DMS114 treated with DMSO at 0.1 percent for 48 hours (cell line): ENCODE measurements around the gene USP10.
"Not testable (repeated sequence)": the region's sequence is repeated elsewhere in the genome, so short reads cannot be mapped to it uniquely, and the experiment has no call there.

ENCODE experiments used
- DNase-seq: peaks from one replicate; lab custom pipeline; 2025; ENCODE audit not compliant: unreplicated experiment; lab: John Stamatoyannopoulos, UW

Gene USP10

DNA sequence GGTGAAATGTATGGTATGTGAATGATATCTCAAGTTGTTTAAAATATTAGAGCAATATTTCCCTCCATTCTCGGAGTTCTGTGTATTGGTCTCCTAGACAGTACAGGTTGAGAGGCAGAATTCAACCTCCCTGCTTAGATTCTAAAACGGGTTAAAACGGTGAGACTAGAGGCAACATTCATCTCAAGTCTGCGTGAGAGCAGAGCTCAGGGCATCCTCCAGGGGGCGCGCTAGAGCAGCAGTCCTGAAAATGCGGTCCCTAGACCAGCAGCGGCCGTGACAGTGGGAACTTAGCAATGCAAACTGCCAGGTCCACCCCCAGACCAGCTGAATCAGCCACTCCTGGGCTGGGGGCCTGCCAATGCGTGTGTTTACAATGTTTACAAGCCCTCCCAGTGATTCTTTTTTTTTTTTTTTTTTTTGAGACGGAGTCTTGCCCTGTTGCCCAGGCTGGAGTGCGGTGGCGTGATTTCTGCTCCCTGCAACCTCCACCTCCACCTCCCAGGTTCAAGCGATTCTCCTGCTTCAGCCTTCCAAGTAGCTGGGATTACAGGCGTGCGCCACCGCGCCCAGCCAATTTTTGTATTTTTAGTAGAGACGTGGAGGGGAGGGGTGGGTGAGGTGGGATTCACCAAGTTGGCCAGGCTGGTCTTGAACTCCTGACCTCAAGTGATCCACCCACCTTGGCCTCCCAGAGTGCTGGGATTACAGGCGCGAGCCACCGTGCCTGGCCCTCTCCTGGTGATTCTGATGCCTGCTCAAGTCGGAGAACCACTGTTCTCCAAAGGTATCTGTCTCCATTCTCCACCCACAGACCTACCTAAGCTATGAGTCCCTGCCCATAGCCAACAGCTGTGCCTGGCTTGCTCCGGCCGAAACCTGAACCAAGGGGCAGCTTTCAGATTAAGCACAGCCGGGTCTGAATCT is 27.3 kb upstream of the USP10 start:
- peak; percentile 13 for DNase-seq

DNA sequence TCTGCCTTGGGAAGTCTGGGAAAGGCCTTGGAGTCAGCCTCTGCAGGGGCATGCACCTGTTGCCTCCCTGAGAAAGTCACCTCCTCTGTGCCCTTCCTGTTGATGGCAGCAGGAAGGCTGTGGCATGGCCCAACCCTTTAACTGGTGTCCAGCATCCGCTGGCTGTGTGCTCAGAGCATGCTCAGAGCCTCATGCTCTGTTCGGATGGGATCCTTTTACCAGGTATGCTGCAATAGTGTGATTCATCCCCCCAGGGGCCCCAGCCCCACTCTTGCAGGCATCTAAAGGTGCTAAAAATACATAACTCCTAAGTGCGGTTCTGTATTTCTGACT is 26.6 kb upstream of the USP10 start:
- no peak for DNase-seq

DNA sequence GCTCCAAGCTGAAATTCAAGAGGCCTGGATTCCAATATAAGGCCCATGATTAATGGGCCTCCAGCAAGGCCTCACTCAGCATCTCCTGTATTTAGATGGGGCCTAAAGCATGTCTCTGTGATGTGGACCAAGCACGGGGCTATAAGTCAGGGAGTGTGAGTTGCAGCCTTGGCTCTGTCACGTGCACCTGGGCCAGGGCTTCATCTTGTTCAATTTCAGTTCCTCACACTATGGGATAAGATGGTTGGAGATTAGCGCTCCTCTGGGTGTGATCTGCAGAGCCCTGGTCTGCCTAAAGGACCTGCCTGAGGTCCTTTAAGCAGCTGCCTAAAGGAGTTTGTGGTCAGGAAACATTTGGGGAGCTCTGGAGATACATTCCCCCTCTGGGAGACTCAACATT is 26.2 kb upstream of the USP10 start:
- DNase-seq, result no peak

DNA sequence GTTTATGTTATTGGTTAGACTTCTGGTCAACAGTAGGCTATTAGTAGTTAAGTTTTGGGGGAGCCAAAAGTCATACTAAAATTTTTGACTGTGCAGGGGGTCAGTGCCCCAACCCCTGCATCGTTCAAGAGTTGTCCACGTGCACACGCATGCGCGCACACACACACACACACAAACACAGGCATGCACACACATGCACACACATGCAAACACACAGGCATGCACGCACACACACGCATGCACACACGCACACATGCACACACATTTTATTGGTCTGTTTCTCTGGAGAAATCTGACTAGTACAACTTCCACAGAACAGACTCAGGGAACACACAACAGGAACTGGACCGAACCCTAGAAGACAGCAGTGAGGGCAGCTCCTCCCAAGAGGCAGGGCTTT is 24.4 kb upstream of the USP10 start:
- DNase-seq, result no peak

DNA sequence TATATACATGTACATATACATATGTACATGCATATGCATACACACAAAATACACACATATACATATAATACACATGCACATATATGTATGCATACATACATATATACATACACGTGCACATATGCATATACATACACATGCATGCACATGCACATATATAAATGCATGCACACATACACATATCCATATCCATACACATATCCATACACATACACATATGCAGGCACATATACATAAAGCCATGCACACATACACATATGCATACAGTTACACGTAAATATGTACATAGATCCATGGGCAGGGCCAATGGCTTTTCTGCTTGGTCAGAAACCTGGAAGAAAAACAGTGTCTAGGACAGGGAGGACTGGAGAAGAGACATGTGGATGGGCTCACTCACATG is 23.9 kb upstream of the USP10 start:
- no peak for DNase-seq

DNA sequence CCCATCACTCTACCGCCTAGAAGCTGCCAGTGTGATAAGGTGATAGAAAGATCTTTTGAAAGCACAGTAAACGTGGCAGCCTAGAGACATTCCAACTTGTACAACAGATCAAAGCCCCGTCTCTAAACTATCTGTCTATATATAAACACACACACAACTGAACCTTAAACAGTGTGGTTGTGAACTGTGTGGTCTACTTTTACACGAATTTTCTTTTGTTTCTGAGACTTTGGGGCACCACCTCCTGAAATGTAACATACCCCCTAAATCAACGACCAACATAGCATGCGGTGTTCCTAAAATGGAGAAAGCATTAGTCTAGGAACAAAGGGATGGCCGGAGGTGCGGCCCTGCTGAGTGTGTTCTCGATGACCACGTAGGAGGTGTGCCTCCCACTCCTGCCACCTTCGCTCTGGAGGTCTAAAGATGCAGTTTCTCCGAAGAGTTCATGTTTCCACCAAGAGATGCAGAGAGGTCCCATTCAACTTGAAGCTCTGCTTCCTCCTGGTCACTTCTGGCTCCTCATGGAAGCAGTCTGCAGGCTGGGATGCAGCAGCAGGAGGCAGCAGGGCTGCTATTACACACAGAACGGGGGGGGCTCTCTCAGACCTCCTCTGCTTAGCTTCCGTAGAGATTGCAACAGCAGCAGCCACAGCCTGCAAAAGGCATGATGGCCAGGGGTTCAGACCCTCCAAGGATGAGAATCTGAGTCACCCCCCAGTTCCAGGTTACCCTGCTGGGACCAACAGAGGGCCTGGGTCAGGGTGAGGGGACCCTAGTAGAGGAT is 22.6 kb upstream of the USP10 start:
- no peak for DNase-seq

DNA sequence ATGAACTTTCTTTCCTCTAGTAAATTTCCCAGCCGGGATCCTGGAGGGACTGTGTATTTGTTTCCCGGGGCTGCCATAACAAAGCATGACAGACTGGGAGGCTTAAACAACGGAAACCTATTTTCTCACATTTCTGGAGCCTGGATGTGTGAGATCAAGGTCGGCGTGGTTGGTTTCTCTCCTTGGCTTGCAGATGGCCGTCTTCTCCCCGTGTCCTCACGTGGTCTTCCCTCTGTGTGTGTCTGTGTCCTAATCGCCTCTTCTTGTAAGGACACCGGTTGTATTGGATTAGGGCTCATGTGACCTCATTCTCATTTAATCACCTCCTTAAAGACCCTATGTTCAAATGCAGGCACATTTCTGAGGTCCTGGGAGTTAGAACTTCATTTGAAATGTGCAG is 22.0 kb upstream of the USP10 start:
- DNase-seq, result no peak

DNA sequence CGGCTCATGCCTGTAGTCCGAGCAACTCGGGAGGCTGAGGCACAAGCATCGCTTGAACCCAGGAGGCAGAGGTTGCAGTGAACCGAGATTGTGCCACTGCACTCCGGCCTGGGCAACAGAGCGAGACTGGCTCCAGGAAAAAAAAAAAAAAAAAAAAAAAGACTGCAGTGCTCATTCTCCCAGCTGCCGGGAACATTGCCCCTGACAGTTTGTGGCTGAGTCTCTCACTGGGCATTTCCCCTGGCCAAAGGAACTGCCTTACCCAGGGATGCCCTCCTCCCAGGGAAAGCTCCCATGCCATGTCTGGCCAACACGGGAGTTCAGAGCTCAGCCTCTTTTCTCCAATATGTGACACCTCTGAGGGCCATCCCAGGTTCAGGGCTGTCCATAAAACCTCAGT is 21.3 kb upstream of the USP10 start:
- DNase-seq, result no peak

DNA sequence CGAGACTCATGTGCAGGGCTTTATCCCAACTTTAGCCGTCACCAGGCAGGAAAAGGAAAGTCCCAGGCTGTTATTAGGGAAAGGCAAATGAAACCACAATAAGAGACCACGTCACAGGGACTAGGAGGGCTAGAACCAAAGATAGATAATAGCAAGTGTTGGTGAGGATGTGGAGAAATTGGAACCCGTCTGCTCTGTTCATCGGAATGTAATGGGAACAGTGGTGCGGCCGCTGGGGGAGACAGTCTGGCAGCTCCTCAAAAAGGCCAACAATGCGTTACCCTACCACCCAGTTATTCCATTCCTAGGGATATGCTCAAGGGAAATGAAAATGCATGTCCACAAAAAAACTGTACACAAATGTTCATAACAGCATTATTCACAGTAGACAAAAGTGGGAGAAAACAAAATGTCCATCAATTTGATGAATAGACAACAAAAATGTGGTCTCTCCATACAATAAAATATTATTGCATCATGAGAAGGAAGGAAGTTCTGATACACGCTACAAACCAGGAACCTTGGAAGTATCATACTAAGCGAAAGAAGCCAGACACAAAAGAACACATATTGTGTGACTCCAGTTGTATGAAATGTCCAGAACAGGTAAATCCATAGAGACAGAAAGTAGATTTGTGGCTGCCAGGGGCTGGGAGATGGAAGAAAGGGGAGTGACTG is 19.5 kb upstream of the USP10 start:
- DNase-seq, result no peak

DNA sequence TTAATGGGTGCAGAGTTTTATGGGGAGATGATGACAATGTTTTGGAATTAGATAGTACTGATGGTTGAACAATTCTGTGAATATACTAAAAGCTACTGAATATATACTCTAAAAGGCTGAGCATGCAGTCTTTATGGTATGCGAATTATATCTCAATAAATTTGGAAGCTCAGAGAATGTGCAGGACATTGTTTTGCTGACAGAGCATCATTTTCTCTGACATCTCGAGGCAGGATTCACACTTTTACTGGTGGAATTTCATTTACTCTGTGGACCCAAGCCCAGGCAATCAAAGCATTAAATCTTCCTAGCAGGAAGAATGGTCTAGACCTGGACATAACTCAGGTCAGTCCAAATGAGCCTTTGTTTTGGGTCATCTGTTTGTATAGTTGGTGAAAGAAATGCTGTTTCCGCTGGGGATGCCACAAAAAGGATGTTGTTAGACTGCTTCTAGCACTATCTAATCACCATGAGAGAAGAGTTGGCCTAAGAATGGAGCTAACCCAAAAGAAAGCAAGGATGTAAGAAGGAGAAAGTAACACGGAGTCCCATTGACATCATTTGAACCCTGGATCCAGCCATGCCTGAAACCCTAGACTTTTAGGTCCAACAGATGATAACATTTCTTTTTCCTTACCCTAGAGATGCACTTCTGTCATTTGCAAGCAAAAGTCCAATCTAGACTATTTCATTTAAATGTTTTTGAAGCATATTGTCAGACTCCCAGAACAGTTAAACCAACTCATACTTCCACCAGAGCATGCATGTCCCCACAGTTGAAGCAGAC is 18.8 kb upstream of the USP10 start:
- no peak for DNase-seq

DNA sequence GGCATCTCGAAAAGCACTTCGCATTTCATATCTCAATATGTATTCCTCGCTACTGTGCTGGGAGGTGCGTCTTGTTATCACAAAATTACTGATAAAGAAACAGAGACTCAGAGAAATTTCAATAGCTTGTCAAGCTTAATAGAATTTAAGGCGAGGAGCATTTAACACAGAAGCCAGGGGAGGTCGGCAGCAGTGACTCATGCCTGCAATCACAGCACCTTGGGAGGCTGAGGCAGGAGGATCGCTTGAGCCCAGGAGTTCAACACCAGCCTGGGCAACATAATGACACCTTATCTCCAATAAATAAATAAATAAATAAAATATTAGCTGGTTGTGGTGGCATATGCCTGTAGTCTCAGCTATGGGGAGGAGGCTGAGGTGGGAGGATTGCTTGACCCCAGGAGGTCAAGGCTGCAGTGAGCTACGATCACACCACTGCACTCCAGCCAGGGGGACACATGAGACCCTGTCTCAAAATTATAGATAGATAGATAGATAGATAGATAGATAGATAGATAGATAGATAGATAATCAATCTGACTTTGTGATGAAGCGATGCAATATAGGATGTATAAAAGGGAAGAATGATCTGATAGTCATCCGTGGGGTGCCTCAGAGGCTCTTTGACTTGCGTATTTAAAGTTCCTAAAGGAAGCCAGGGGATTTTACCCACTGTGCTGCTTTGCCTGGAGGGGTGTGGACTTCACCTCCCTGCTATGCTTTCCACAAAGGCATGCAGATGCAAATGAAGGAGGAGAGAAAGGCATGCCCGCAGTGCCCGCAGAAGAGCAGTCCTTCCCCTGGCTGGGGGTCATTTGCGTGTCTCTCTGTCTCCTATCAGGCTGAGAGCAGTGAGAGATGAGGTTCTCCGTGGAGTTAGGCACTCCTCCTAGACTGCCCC is 15.9 kb upstream of the USP10 start:
- no peak for DNase-seq

DNA sequence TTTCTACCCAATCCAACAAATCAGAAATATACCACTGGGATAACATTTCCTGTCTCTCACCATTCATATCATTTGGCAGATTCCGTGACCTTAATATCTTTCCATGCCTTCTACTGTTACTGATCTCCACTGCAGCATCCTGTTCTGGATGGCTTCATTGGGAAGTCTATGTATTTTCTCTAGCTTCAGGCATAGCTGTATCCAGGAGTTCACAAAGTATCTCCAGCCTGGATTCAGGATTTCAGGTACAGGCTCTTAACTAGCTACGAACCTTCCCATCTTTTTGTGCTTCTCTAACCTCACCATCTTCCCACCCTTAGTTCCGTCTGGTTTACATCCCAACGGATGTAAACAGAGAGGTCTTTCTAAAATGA is 15.2 kb upstream of the USP10 start:
- no peak for DNase-seq

DNA sequence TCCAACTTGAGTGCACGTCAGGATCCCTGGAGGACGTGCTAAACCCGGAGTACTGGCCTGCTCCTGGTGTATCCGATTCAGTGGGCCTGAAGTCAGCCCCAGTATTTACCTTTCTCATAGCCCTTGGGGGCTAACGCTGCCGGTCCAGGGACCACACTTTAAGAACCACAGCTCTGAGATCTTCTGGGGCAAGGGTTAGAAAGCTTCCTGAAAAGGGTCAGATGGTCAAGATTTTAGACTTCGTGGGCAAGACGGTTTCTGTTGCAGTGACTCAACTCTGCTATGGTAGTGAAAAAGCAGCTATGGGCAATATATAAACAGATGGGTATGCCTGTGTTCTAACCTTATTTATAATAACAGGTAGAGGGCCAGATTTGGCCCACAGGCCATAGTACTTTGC is 14.6 kb upstream of the USP10 start:
- no peak for DNase-seq

DNA sequence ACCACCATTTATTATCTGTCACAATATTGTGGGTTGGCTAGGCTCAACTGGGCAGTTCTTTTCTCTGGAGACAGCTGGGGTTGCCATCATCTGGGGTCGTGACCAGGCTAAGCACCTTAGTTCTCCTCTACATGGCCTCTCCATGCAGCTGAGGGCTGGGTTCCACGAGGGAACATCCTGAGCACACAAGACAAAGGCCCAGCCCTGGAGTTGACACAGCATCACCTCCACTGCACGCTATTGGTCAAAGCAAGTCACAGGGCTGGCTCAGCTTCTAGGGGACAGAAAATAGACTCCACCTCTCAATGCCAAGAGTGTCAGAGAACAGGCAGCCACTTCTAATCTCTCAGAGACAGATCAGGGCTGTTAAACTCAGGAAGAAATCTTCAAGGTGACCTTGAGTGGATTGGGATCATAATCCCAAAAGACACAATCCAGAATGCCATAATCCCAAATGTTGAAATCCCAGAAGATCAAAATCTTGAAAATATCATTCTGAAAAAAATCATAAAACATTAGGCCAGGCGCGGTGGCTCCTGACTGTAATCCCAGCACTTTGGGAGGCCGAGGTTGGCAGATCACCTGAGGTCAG is 13.0 kb upstream of the USP10 start:
- no peak for DNase-seq

DNA sequence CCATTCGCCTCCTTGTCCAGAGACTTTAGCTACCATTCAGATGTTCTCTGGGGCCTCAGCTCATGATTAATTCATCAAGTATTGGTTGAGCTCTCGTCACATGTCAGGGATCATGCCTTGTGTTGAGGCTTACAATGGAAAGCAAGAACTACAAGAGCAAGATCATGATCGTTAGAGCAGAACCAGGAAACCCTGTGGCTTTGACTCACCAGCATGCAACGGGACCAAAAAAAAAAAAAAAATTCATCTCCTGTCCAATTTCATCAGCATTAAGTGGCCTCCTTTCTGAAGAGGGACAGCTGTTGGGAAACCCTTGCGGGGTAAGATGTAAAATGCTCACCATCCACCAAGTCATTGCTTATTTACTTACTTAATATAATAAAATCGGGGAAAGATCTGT is 12.1 kb upstream of the USP10 start:
- no peak for DNase-seq

DNA sequence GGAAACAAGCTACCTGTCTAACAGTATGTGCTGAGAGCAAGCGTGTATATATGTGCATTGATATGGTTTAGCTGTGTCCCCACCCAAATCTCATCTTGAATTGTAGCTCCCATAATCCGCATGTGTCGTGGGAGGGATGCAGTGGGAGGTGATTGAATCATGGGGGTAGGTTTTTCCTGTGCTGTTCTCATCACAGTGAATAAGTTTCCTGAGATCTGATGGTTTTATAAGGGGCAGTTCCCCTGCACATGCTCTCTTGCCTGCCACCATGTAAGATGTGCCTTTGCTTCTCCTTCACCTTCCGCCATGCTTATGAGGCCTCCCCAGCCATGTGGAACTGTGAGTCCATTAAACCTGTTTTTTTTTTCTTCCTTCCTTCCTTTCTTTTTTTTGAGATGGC is 11.6 kb upstream of the USP10 start:
- not testable (repeated sequence) for DNase-seq

DNA sequence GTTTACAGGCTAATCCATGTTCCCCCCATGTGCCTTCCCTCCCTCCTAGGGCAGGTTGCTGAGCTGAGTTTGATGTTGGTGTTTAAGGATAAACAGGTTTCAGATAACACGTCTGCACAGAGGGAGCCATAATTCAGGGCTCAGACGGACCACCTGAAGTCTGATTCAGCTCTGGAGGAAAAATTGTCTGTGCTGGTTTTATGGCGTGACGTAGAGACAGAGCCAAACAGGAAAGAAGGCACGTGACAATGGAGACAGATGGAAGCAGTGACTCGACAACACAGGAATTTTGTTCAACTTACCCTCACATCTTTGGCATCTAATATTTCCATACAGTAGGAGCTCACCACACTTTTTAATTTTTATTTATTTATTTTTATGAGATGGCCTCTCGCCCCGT is 10.7 kb upstream of the USP10 start:
- DNase-seq, result no peak

DNA sequence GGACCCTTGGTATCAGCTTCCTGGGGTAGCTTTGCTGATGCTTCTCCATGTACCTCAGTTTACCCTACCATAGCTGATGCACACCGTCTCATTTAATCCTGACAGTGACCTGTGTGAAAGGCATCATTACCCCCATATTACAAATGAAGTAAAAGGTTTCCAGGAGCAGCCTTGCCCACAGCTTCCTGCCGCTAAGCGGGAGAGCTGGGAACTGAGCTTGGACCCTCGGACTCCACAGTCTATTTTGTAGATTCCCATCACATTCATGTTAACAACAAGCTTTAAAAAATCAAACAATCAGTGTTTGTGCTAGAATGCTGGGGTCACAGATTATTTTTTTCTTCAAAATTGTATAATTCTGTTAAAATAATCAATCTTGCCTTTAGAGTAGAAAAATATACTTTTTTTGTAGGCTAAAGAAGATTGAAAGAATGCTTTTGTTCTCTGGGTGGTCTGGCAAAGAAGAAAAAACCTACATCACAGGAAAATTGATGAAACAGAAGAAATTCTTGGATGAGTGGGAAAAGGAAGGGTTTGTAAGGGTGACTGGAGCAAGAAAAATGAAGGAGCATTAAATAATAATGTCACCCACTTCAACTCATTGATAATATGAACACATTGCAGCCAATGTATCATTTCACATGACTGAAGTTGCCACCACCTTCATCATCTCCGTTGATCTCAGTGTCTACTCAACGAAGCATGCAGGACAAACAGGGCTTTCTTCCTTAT is 9.5 kb upstream of the USP10 start:
- no peak for DNase-seq
